Measurements from ENCODE around the gene C1orf87. TPM values are rescaled to one million over a fixed set of nuclear protein-coding genes. Genes with fewer than 3 reads are reported as not detected.
A peak's percentile ranks its signal among the peaks of the same experiment; 100 is the strongest.

The C1orf87 gene
- total RNA-seq, 1 experiment from 2014 or later, result not detected

GRCh38 chr1:59986516-59987310 is 86.9 kb downstream of the C1orf87 start:
- Histone ChIP-seq H3K27me3 (replicated peaks; ENCODE audit: insufficient read depth, low read depth, low read length, poor library complexity) (no peaks in the 10 kb centered on the region), H3K9me3 (ENCODE audit: low read depth, low read length, poor library complexity, severe bottlenecking) (no peaks in the 10 kb centered on the region), H3K4me1 (ENCODE audit: insufficient read depth, low read length, poor library complexity, severe bottlenecking) (peaks cover 11% of the 10 kb centered on the region), H3K36me3 (ENCODE audit: insufficient read depth, low read length, poor library complexity, severe bottlenecking) (no peaks in the 10 kb centered on the region), H3K4me3 (ENCODE audit: low read depth, low read length, poor library complexity, severe bottlenecking) (no peak overlapping the region), H3K27ac (ENCODE audit: low read depth, low read length, poor library complexity, severe bottlenecking) (no peak overlapping the region)
- ChIA-PET CTCF (no interaction called here), POLR2A (ENCODE audit: low non-redundant PET) (no interaction called here)
- DNase-seq (ENCODE audit: low spot score), result peak; percentile 64
- no TSS peak for BruUV-seq (replicated peaks)
- no peak for TF ChIP-seq EZH2 (IDR thresholded peaks at IDR 0.05; ENCODE audit: borderline replicate concordance, low read depth, low read length, poor library complexity, severe bottlenecking)
- no peak for TF ChIP-seq CTCF (conservative IDR thresholded peaks at IDR 0.05; ENCODE audit: low read depth, low read length)
- intact Hi-C loops (cut with micrococcal nuclease; ENCODE audit: unreplicated experiment), result loop anchor here (10.0 kb wide), 1 partner anchor 78 kb away; no protein-coding TSS in a partner anchor

- Histone ChIP-seq H3K27ac (ENCODE audit: low read depth, low read length, poor library complexity, severe bottlenecking) (no peak overlapping the region), H3K36me3 (ENCODE audit: insufficient read depth, low read length, poor library complexity, severe bottlenecking) (no peaks in the 10 kb centered on the region), H3K4me1 (ENCODE audit: insufficient read depth, low read length, poor library complexity, severe bottlenecking) (peaks cover 11% of the 10 kb centered on the region), H3K27me3 (replicated peaks; ENCODE audit: insufficient read depth, low read depth, low read length, poor library complexity) (no peaks in the 10 kb centered on the region), H3K4me3 (ENCODE audit: low read depth, low read length, poor library complexity, severe bottlenecking) (no peak overlapping the region), H3K9me3 (ENCODE audit: low read depth, low read length, poor library complexity, severe bottlenecking) (no peaks in the 10 kb centered on the region)
- no peak for DNase-seq (ENCODE audit: low spot score)
- POLR2A ChIA-PET (ENCODE audit: low non-redundant PET), result no interaction called here
- BruUV-seq (replicated peaks), result no TSS peak
- TF ChIP-seq EZH2 (IDR thresholded peaks at IDR 0.05; ENCODE audit: borderline replicate concordance, low read depth, low read length, poor library complexity, severe bottlenecking), result no peak
- no peak for TF ChIP-seq CTCF (conservative IDR thresholded peaks at IDR 0.05; ENCODE audit: low read depth, low read length)
- intact Hi-C loops (cut with micrococcal nuclease; ENCODE audit: unreplicated experiment), result loop anchor here (10.0 kb wide), 1 partner anchor 79 kb away; no protein-coding TSS in a partner anchor
- CTCF ChIA-PET, result no interaction called here
Measured at GRCh38 chr1:59985911-59986515, 87.6 kb downstream of the C1orf87 start.

- TF ChIP-seq CTCF (conservative IDR thresholded peaks at IDR 0.05; ENCODE audit: low read depth, low read length), result no peak
- TF ChIP-seq EZH2 (IDR thresholded peaks at IDR 0.05; ENCODE audit: borderline replicate concordance, low read depth, low read length, poor library complexity, severe bottlenecking), result no peak
- intact Hi-C loops (cut with micrococcal nuclease; ENCODE audit: unreplicated experiment), result loop anchor here (10.0 kb wide), 2 partner anchors 85 to 245 kb away; no protein-coding TSS in a partner anchor
- ChIA-PET POLR2A (ENCODE audit: low non-redundant PET) (no interaction called here), CTCF (no interaction called here)
- Histone ChIP-seq H3K4me1 (ENCODE audit: insufficient read depth, low read length, poor library complexity, severe bottlenecking) (no peaks in the 10 kb centered on the region), H3K27ac (ENCODE audit: low read depth, low read length, poor library complexity, severe bottlenecking) (no peak overlapping the region), H3K9me3 (ENCODE audit: low read depth, low read length, poor library complexity, severe bottlenecking) (no peaks in the 10 kb centered on the region), H3K27me3 (replicated peaks; ENCODE audit: insufficient read depth, low read depth, low read length, poor library complexity) (peaks cover 13% of the 10 kb centered on the region), H3K36me3 (ENCODE audit: insufficient read depth, low read length, poor library complexity, severe bottlenecking) (no peaks in the 10 kb centered on the region), H3K4me3 (ENCODE audit: low read depth, low read length, poor library complexity, severe bottlenecking) (no peak overlapping the region)
- no TSS peak for BruUV-seq (replicated peaks)
- no peak for DNase-seq (ENCODE audit: low spot score)
Measured at GRCh38 chr1:59979666-59980065, 93.9 kb downstream of the C1orf87 start.
